ENCODE results near the gene SPOP.

DNA sequence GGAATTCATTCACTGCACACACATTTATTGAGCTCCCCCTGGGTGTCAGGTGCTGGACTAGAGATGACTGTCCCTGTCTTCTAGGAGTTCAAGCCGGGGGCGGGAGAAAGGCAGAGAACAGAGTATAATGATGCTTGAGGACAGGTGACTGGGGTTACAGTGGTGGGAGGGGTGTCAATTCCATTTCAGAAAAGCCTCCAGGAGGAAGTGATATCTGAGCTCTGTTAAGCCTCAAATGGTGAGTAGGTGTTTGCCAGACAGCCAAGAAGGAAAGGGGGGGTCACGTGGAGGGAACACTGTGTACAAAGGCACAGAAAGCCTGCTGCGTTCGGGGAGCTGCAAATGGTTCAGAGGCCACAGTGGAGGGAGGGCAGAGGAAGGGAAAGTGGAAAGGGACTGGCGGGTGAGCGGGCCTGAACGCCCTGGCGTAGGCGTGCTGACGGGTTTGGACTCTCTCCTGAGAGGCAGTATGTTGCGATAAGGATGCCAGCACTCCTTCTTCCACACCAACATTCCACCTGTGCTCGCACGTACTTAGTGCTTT is 111.9 kb downstream of the SPOP start:
- TF ChIP-seq, protein P1, sequence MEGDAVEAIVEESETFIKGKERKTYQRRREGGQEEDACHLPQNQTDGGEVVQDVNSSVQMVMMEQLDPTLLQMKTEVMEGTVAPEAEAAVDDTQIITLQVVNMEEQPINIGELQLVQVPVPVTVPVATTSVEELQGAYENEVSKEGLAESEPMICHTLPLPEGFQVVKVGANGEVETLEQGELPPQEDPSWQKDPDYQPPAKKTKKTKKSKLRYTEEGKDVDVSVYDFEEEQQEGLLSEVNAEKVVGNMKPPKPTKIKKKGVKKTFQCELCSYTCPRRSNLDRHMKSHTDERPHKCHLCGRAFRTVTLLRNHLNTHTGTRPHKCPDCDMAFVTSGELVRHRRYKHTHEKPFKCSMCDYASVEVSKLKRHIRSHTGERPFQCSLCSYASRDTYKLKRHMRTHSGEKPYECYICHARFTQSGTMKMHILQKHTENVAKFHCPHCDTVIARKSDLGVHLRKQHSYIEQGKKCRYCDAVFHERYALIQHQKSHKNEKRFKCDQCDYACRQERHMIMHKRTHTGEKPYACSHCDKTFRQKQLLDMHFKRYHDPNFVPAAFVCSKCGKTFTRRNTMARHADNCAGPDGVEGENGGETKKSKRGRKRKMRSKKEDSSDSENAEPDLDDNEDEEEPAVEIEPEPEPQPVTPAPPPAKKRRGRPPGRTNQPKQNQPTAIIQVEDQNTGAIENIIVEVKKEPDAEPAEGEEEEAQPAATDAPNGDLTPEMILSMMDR (IDR thresholded peaks at IDR 0.05), result no peak
- no peak for TF ChIP-seq POLR2A (IDR thresholded peaks at IDR 0.05)
